Transverse colon (tissue), 4 donors: Measurements from ENCODE around the gene RUFY2. TPM values are rescaled to one million over a fixed set of nuclear protein-coding genes. Genes with fewer than 3 reads are reported as not detected.
A peak's percentile ranks its signal among the peaks of the same experiment; 100 is the strongest.

Experiments
- DNase-seq: peaks from one replicate; pipeline ENCODE4 v3.0.0-alpha.2; 2019
- H3K27ac ChIP-seq, 4 donors: fragments of 200-600 bp; sonication (generic); 2 replicates each; pipeline ENCODE4 v1.5.1; 2016 to 2018; ENCODE audit warnings: inconsistent platforms in 4 of 4
- H3K27me3 ChIP-seq: fragments of 200-600 bp; sonication (generic); 2 replicates; pipeline ENCODE4 v1.5.1; 2017; ENCODE audit warnings: inconsistent platforms
- H3K36me3 ChIP-seq, 4 donors: fragments of 200-600 bp; sonication (generic); 2 replicates each; pipeline ENCODE4 v1.5.1; 2017 to 2019; ENCODE audit warnings: inconsistent platforms in 4 of 4
- H3K4me1 ChIP-seq, 4 donors: fragments of 200-600 bp; sonication (generic); 2 replicates each; pipeline ENCODE4 v1.5.1; 2017 to 2020; ENCODE audit warnings: inconsistent platforms in 4 of 4
- H3K4me3 ChIP-seq, 4 donors: fragments of 200-600 bp; sonication (generic); 1 replicate in 1 of 4; 2 replicates in 3 of 4; pipeline versions ENCODE4 v1.5.1 to v1.6.1; 2017 to 2019; ENCODE audit warnings: inconsistent platforms in 4 of 4
- H3K9me3 ChIP-seq, 2 donors: fragments of 200-600 bp; sonication (generic); 2 replicates each; pipeline ENCODE4 v1.5.1; 2017 to 2019; ENCODE audit warnings: inconsistent platforms in 2 of 2
- CTCF ChIP-seq, 5 experiments: fragments of 200-600 bp in 3 of 5; fragments of 450-650 bp in 2 of 5; sonication (generic) in 3 of 5; IDR thresholded peaks; 1 replicate in 2 of 5; 2 replicates in 3 of 5; pipeline ENCODE4 v1.5.1; 2016 to 2017; ENCODE audit warnings: antibody characterized with exemption in 5 of 5, inconsistent platforms in 3 of 5, mild to moderate bottlenecking in 2 of 5, moderate library complexity in 1 of 5
- EP300 ChIP-seq: sonication (generic); formaldehyde crosslinking; IDR thresholded peaks from one replicate; pipeline ENCODE4 v1.6.1; 2017; ENCODE audit warnings: antibody characterized with exemption, low read depth
- POLR2A ChIP-seq: fragments of 450-650 bp; IDR thresholded peaks from one replicate; pipeline ENCODE4 v1.6.1; 2016; ENCODE audit warnings: antibody characterized with exemption, mild to moderate bottlenecking, moderate library complexity
- POLR2AphosphoS5 ChIP-seq, 3 donors: sonication (generic); formaldehyde crosslinking; IDR thresholded peaks; one replicate each; pipeline ENCODE4 v1.6.1; 2016; ENCODE audit warnings: antibody characterized with exemption in 3 of 3
- WGBS, 2 donors: methylation state at CpG; one replicate each; pipeline ENCODE4 v1.1.5; 2018; ENCODE audit warnings: low coverage in 1 of 2; 5-methylcytosine and 5-hydroxymethylcytosine counted together
- in situ Hi-C, 4 donors: fragments of 200-750 bp; cut with MboI; loops; one replicate each; pipeline versions ENCODE4 v1.15.0 to v1.15.1; 2017; ENCODE audit warnings: low sequenced_read_pairs in 3 of 4, low pct_ligation_motif_present in 1 of 4, low pct_unique_long_range_greater_than_20kb in 1 of 4
- intact Hi-C: fragments of 100-400 bp; cut with DNase I; formaldehyde crosslinking; loops from one replicate; pipeline ENCODE4 v1.15.1; 2023; ENCODE audit warnings: low total_unique reads
- total RNA-seq, 4 donors: library from RNA; depleted of rRNA; stranded (reverse); fragments of >200 nt; gene quantifications; one replicate each; pipeline ENCODE4 v1.1.0, GENCODE V29; 2016

The RUFY2 gene
- total RNA-seq, 4 donors from 2014 or later = 7.9 to 34.8 (median 22.8) TPM

DNA sequence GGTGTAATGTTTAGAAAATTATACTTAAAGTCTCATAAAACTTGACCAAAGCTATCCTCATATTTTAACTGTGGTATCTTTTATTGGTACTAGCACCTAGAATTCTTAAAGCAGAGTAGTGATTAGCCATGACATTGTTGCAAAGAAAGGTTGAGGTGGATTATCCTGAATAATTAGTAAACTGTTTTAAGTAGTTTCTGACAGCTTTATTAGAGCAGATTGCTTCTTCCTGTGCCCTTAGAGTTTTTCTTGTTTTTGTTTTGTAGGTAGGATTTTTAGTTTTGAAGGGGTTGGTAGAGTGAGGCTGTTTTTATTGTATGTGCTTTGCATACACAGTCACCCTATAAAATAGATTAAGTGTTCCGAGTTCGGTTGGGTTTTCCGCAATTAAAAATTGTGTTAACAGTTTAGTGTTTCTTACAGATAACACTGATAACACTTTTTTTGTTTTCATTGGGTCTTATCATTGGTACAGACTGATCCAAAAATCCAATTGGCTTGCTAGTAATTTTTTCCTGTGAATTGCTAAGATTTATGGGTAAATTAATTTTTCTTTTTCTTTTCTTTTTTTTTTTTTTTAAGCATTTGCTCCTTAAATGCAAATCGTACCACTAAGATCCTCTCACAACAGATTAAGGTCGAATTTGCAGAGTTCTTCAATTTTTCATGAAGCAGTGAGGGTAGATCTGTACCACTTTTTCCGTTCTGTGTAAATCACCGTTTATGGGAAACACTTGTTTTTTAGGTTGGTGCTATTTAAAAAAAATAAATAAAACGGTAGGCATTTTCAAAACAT is 72.2 kb downstream of the RUFY2 start:
- Histone ChIP-seq H3K27ac (peak overlapping the region in 3 of 4 donors; percentile 28 to 99 (median 96)), H3K27me3 (no peaks in the 10 kb centered on the region), H3K9me3 (no peaks in the 10 kb centered on the region), H3K36me3 (peaks cover 0 to 16% (median 8%) of the 10 kb centered on the region in 4 donors), H3K4me1 (peaks cover 8 to 66% (median 37%) of the 10 kb centered on the region in 4 donors), H3K4me3 (peak overlapping the region; percentile 4 to 90 (median 82))
- intact Hi-C loops = no loop called here
- in situ Hi-C loops = no loop called here
- WGBS, 2 donors = 1 to 2% methylated on average over 8 of the region's 8 CpGs
- TF ChIP-seq POLR2AphosphoS5 (IDR thresholded peaks at IDR 0.05) (no peak), CTCF (IDR thresholded peaks at IDR 0.05) (no peak), EP300 (no peak), POLR2A (no peak)
- DNase-seq = no peak

GRCh38 chr10:68333440-68334431 is 73.3 kb downstream of the RUFY2 start:
- DNase-seq = no peak
- 0 to 4% methylated on average over 9 to 10 of the region's 10 CpGs for WGBS, 2 donors
- no peak for TF ChIP-seq POLR2A
- TF ChIP-seq CTCF (IDR thresholded peaks at IDR 0.05) = no peak
- TF ChIP-seq EP300 = no peak
- TF ChIP-seq POLR2AphosphoS5 (IDR thresholded peaks at IDR 0.05) = no peak
- in situ Hi-C loops = no loop called here
- Histone ChIP-seq H3K27me3 (no peaks in the 10 kb centered on the region), H3K4me1 (peaks cover 10 to 72% (median 46%) of the 10 kb centered on the region in 4 donors), H3K36me3 (peaks cover 0 to 5% (median 2%) of the 10 kb centered on the region in 4 donors), H3K9me3 (no peaks in the 10 kb centered on the region), H3K4me3 (peak overlapping the region; percentile 73 to 98 (median 90)), H3K27ac (peak overlapping the region; percentile 96 to 99 (median 98))
- intact Hi-C loops = no loop called here

DNA sequence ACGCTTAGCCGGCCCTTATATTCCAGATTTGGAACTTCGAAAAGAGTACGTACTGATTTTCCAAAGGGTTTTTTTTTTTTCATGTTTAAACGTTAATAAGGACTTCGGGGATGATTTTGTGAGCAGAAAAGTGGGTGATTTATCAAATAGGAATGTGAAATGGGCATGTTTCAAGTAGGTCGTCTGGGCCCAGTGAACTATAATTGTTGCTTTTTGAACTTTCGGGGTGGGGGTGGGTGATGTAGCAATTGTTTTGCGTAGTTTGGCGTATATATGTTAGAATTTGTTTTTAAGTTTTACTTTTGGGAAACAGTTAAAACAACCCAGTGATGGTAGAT is 74.0 kb downstream of the RUFY2 start:
- no peak for DNase-seq
- H3K9me3 ChIP-seq = no peaks in the 10 kb centered on the region
- H3K36me3 ChIP-seq = no peaks in the 10 kb centered on the region
- WGBS, 2 donors = 0 to 1% methylated on average over 10 of the region's 10 CpGs
- H3K4me1 ChIP-seq = peaks cover 17 to 72% (median 52%) of the 10 kb centered on the region in 4 donors
- intact Hi-C loops (no loop called here), in situ Hi-C loops (no loop called here)
- peak overlapping the region; percentile 73 to 98 (median 90) for H3K4me3 ChIP-seq
- H3K27ac ChIP-seq = peak overlapping the region; percentile 96 to 99 (median 98)
- no peaks in the 10 kb centered on the region for H3K27me3 ChIP-seq
- TF ChIP-seq POLR2A (no peak), EP300 (no peak), CTCF (IDR thresholded peaks at IDR 0.05) (no peak), POLR2AphosphoS5 (IDR thresholded peaks at IDR 0.05) (no peak)
